Putamen (tissue), 1 donor: ENCODE measurements around the gene TST.

Experiments
- DNase-seq: peaks from one replicate; pipeline ENCODE4 v3.0.0-alpha.2; 2016; ENCODE audit warnings: low spot score

TST gene

DNA sequence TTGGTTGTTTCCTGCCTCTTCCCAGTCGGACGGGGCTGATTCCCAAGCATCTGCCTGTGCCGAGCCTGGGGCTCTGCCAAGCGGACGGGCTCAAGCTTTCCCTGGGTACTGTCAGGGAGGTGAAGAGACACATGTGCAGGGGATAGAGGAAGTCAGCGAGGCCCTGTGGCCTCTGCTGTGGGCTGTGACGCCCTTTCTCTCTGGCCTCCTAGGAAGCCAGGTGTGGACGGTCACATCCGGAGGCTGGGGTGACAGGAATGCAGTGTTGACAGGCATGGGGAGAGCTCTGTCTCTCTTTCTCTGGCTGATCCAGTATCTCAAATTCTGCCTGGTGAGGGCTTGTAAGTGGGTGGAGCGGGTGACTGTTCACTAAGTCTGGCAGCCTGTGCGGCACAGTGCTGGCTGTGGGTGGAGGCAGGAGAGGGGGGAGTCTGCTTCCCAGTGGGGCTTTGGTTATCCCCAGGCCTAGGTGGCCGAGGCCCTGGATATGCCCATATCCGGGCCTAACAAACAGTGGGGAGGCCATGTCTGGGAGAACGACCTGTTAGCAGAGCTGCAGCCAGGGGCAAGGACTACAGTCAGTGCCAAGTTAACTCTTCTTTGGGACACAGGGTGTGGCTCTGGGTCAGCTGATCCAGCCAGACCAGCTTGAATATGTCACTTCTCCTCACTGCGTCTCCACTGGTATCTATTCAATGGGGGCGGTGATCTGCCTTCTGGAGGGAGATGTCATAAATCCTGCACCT is 34.2 kb upstream of the TST start:
- no peak for DNase-seq

DNA sequence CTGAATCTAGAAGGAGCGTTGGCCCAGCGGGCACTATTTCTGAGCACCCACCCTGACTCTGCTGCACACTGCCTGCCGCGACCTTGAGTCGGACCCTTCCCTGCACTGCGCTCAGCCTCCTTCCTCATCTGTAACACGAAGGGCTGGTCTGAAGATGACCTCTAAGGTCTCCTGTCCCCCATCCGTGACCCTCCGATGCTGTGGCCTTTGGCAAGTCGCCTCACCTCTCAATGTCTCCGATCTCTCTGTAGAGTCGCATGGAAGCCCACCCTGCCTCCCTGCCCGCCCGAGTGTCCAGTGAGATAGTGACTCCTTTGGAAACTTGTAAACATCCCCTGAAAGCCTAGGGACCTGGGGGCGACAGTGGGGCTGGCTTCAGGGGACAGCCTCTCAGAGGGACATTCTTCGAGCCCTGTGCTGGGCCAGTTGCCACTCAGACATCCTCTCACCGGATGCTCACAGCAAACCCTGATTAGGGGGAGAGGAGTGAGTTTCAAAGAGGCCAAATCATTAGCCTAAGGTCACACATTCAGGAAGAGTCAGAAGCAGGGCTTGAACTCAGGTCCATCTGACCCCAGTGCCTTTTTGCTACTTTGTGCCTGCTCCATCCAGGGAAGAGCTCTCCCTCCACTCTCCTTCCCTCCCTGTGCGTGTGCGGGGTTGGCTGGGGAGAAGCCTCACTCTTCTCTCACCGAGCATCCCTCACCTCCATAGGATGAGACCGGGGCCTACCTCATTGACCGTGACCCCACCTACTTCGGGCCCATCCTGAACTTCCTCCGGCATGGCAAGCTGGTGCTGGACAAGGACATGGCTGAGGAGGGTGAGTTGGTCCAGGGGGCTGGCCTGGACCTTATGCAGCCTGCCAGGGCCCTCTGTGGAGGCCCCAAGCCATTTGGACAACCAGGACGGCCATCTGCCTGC is 33.4 kb upstream of the TST start:
- DNase-seq: no peak

DNA sequence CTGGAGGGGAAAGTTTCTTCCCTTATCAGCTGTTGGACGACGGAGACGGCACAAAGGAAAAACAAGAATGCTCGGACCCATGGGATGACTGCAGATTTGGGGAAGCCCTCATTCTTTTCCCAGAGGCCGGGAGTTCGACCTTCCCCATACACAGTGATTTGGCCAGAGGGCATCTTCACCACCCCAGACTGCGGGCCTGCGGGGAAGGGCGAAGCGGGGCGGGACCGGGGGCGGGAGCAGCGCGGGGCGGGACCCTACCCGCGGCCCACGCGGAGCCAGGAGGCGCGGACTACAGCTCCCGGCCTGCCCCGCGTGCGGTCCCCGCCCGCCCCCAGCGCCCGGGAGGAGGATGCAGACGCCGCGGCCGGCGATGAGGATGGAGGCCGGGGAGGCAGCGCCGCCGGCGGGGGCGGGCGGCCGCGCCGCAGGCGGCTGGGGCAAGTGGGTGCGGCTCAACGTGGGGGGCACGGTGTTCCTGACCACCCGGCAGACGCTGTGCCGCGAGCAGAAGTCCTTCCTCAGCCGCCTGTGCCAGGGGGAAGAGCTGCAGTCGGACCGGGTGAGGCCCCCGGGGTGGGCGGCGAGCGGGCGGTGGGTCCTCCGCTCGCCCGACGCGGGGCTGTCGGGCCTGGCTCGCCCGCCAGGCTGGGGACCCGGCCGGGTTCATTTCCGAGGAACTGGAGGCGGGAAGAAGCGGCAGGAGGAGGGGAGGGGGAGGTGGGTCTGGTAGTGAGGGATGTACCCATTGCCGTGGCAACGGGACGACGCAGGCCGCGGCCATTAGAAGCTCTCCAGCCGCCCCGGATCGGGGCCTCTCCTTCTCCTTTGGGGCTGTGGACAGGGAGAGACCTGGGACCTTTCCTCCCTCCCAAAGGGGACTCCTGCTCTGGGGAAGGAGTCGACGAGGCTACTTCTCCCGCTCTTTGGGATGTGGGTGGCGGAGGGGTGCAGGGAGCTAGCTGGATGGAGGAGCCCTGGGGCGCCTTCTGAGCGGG is 32.4 kb upstream of the TST start, which contains the start of gene KCTD17:
TSS of gene KCTD17 (plus strand) at position 352 of the 995 bp plus-strand sequence. CDS start at position 371, 19 bp downstream.
- DNase-seq: peak; percentile 81

DNA sequence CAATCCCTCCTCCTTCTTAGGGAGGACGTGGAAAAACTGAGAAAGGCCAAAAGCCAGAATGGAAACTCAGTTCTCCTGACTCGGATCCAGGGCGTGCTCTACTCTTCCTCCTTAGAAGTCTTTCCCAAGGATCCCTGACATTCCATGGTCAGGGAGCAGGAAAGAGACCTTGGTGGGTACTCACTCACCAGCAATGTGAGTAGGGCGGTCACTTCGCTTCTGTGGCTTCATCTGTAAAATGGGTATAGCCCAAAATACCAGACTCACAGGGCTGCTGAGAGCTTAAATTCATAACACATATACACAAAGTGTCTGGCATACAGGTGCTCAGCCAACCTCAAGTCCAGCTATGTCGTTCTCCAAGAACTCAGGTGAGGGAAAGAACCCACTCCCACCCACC is 31.7 kb upstream of the TST start:
- no peak for DNase-seq

DNA sequence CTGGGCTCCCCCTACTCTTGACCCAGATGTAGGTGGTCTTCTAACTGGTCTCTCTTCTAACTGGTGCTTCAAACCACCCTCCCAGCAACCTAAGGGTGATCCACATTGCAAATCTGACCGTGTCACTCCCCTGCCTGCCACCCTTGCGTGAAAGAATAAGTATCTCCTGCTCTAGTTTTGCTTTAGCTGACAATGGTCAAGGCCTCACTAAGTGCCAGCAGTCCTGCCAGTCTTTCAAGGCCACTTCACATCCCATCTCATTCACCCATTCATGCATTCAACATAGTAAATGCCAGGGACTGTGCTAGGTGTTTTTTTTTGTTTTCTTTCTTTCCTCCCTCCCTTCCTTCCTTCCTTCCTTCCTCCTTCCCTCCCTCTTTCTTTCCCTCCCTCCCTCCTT is 30.0 kb upstream of the TST start:
- DNase-seq: no peak

DNA sequence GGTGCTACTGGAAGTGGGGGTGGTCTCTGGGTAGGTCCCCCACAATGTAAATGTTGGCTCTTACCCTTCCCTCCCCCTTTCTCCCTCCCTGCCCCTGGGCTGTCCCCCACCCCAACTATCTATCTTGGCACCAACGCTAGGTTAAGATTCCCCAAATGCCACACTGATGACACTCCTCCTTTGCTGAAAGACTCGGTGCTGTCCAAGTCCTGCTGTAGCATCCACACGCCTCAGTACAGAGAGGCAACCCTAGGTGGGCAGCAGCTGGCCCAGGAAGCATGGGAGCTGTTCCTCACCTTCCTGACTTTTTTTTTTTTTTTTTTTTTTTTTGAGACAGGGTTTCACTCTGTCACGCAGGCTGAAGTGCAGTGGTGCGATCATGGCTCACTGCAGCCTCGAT is 28.9 kb upstream of the TST start:
- no peak for DNase-seq

DNA sequence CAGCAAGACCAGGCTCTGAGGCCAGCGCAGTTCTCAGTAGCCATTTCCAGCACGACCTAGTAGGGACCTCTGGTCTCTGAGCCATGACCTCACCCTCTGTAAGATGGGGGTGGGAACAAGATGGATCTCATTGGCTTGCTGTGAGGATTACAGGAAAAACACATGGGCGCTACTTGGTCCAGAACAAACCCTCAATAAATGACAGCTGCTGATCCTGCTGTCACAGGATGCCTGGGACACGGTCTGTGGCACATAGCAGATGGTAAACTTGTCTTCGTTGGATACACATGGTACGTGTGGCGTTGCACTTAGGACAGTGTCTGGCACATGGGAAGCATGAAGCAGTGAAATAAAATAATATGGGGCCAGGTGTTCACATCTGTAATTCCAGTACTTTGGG is 27.8 kb upstream of the TST start:
- no peak for DNase-seq

DNA sequence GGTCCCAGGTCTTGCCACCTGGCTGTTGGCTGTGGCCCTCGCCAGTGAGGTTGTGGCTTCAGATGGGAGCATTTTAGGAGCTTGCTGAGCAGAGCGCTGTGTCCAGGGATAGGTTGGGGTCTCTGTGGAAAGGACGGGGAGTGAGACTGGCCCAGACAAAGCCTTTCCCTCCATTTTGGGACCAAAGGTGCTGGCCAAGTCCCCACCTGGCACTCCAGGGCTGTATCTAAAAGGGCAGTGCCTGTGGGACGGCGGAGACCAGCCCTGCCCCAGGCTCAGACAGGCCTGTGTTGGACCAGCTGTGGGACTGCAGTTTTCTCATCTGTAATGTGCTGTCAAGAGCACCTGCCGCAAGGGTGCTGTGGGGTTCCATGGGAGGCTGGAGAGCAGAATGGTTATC is 27.3 kb upstream of the TST start:
- DNase-seq: no peak

DNA sequence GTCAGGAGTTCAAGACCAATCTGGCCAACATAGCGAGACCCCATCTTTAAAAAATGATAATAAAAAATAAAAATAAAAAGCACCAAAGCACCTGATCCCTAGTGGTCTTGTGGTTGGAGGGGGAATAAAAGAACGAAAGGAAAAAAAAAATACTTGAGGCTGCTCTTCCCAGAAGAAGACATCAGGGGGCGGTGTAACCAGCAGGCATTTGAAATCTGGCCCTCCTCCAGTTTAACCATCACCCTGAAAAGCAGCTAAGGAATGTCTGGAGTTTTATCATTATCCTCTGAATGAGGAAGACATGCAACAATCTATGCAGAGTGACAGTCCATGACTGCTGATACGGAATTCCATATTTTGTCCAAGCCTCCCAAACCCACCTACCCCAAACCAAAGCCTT is 26.7 kb upstream of the TST start:
- DNase-seq: no peak

DNA sequence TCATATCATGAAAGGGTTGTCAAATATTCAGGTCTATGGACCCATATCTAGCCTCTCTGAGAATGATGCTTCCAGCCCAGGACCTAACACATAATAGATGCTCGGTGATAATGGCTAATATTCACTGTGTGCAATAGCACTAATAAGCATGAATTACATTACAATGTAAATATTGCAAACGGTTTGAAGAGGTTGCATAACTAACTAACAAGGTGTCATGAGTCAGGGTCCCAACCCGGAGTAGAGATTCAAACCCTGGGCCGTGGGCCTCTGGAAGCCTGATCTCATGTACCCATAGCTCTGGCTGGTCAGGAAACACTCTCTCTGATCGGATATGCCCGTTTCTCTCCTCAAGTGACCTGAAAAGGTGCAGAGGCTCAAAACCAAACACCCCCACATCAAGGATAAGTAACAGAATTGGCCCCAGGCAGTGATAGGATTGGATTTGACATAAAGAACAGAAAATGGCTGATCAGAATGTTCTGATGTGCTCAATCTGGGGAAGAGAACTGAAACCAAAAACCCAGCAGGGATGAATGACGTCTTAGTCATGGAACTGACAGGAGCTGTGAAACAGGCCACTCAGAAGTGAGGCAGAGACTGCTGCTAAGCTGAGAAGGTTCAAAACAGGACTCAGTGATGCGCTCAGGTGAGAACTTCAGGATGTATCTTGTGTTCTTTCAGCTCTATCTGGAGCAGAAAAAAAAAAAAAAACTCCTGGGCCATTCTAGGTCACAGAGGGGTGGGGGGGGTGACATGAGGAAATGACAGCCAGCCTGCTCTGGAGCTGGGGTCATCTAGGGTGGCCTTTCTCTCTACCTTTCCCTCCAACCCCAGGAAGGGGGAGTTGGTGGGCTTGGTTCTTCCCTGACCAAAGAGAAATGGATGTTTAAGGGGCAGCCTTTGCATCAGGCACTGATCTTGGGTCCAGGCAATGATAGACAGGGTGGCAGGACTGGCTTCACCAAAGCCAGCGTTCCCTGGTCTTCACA is 25.7 kb upstream of the TST start:
- DNase-seq: peak; percentile 68

DNA sequence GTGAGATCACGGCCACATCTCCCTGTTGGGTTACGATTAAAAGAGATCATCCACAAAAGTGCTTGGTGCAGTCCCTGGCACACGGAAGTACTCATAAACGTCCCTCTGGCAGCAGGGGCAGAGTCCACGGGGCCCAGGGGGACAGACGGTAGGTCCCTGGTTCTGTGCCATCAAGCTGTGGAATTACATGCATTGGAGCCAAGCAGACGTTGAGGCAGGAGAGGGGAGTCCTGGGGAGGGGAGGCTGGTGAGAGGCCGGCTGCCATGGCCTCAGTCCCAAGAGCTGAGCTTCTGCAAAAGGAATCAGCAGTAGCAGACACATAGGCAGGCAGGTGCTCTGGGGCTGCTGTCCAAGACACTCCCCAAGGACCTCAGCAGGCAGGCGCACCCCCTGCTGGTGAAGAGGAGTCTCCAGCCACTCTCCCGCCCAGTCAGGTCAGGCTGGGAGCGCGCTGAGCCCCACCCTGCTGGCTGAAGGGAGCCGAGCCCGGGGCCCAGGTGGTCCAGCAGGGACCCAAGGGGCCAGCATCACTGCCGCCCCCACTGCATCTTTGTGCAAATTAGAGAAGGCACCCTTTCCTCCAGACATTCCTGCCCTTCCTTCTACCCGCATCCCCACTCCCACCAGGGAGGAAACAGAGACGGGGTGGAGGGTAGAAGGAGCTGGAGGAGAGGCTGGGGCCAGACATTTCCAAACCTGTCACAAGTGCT is 24.7 kb upstream of the TST start:
- no peak for DNase-seq

DNA sequence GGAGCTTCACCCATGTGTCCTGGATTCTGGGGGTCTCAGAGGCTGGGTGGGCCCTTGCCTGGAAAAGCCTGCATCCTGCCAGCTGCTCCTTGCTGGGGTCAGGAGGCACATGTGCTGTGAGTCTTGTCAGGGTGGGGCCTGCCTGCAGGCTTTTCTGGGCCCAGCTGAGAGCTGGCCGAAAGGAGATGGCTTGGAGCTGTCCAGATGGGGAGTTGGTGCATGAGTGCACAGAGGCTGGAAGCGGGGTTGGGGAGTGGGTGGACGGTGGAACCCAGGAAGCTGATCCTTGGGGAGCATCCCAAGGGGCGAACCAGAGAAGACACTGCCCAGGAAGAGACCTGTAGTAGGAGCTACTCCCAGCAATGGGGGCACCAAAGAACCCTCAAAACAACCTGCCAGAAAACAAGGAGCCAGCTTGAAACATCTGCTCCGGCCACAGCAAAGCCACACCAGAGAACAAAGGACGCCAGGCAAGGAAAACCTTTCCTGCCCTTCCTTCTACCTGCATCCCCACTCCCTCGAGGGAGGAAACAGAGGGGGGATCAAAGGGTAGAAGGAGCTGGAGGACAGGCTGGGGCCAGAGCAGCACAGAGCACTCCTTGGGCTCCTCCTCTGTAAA is 24.1 kb upstream of the TST start:
- no peak for DNase-seq

DNA sequence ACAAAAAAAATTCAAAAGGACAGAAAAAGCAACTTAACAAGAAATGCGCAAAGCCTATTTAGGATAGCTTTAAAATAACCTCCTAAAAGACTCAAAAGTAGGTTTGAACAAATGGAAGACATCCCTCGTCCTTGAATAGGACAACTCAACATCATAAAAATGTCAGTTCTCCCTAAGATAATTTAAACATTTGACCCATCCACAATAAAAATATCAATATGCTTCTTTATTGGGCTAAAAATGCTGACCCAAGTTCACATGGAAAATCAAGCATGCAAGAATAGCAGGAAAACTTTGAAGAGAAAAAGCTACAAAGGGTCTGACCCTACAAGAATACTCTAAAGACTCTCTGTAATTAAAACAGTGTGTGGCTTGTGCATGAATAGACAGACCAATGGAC is 20.2 kb upstream of the TST start:
- no peak for DNase-seq

DNA sequence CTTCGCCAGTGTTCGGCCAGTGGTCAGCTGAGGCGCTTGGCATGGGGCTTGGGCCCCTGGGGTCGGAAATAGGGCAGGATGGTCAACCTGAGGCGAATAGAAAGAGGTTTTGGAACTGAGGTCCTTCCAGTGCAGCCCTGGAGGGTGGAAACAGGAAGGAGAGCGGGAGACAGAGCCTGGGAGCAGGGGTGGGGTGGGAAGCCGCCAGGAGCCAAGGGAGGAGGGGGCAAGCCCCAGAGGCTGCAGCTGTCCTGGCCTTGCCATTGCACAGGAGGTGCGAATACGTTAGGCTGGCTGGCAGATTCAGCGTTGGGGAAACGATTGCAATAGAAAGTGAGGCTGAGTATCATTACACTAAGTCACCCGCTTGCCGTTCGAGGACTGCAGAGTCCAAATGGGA is 18.4 kb upstream of the TST start:
- no peak for DNase-seq

DNA sequence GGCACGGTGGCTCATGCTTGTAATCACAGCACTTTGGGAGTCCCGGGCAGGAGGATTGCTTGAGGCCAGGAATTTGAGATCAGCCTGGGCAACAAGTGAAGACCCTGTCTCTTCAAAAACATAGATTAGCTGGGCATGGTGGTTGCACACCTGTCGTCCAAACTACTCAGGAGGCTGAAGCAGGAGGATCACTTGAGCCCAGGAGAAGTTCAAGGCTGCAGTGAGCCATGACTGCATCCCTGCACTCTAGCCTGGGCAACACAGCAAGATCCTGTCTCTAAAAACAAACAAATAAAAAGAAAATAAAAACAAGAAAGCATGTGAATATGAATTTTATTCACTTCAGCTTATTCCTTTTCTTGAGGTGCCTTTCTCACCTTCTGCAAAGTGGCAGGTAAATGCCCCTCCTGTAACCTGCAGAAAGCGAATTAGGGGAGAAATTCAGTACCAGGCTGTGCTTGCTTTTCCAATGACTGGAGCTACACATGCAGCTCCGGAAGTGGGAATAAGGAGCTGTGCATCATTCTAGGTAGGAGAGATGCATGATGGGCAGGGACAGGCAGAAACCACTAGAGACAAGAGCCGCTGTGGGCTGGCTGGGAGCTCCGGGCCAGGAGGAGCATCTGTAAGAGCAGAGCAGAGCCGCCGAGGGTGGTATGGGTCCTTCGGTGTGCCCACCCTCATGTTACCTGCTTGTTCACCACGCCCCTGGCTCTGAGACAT is 17.6 kb upstream of the TST start:
- DNase-seq: no peak

DNA sequence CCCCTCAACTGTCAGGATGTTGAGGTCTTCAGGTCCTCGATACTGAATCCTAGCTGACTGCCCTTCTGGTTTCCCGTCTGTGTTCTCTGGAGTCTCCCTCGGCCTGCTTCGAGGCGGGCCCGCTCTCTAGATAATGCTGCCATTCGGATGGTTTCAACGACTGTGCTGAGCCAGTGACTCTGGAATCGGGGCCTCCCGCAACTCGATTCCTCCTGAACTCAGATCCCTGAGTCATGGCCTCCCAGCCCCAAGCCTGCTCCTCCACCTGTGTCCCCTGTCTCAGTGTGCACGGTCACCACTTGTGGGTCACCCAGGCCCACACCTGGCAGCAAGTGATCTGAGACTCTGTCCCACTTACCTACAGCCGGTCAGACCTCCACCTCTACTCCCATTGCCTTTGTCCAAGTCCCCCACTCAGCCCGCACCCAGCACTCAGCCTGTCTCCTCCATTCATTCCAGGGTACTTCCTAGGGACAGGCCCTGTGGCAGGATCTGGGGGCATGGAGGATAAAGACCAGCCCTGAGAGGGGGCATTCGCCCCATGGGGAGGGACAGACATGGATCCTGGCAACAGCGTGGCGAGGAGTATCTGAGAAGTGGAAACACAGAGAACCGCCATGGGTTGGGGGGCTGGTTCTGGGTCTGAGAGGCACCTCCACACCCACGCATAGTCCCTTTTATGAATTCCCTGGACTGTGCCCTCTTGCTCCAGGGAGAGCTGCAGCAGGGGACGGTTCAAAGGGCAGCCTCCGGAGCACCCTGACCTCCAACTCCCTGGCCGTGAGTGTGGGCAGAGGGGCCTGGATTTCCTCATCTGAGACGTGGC is 14.6 kb upstream of the TST start:
- no peak for DNase-seq

DNA sequence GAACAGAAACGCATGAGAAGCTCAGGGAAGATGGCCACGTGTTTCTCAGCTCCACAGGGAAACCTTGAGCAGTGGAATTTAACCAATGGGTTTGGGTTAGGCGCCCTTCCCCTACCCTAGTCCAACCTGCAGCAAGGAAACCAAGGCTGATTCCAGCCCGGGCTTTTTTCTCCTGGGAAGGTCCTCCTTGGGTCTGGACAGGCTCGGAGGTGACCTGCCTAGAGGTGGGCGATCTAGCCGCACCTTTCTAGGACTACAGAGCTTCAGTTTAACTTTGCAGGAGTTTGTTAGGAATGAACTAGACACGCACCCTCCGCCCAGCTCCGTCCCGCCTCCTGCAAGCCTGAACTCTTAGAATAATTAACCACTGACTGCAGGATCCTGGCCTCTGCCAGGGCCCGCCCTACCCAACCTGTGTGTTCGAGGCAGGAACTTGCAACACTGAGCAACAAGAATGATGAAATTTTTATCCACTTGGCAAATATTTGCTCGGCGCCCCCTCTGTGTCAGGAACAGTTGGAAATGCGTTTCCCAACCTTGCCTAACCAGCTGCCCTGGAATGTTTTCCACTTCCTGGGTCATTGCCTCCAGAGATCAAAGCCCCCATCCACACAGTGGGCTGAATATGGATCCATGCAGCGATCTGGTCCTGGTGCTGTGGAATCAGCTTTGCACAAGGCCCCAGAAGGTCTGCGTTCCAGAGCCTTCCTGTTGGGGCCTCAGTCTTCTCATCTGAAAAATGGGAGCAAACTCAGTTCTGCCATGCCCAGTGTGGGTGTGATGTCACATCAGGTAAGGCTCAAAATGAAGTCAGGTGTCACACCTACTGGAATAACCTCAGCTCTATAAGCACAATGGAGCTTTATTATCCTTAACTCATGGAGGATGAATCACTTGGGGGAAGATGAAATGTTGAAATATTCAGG is 13.6 kb upstream of the TST start:
- peak; percentile 66 for DNase-seq
